RWPE2 (cell line): Measurements from ENCODE around the gene BICDL2.

ENCODE experiments used
- ATAC-seq: fragments of 200-7000 bp; cut with Tn5 transposase; 3 replicates; pipeline ENCODE4 v1.9.1; 2021; ENCODE audit warnings: low read depth
- DNase-seq: peaks from one replicate; pipeline ENCODE4 v3.0.0-alpha.2; 2020; ENCODE audit warnings: low spot score
- H3K27ac ChIP-seq: fragments of 450-650 bp; 2 replicates; pipeline ENCODE4 v1.5.1; 2017; ENCODE audit warnings: mild to moderate bottlenecking; ENCODE audit not compliant: poor library complexity, severe bottlenecking
- H3K27me3 ChIP-seq: fragments of 250-450 bp; sonication (Bioruptor Pico); 2 replicates; pipeline ENCODE4 v1.5.1; 2021; ENCODE audit warnings: mild to moderate bottlenecking, moderate library complexity; ENCODE audit not compliant: insufficient read depth, poor library complexity, severe bottlenecking
- H3K36me3 ChIP-seq: fragments of 250-450 bp; sonication (Bioruptor Pico); 2 replicates; pipeline ENCODE4 v1.5.1; 2020; ENCODE audit warnings: low read depth, mild to moderate bottlenecking, moderate library complexity
- H3K4me1 ChIP-seq: fragments of 250-450 bp; sonication (Bioruptor Pico); 2 replicates; pipeline ENCODE4 v1.5.1; 2021; ENCODE audit warnings: mild to moderate bottlenecking, moderate library complexity; ENCODE audit not compliant: insufficient read depth, poor library complexity, severe bottlenecking
- H3K4me3 ChIP-seq: fragments of 250-450 bp; sonication (Bioruptor Pico); 2 replicates; pipeline ENCODE4 v1.5.1; 2021; ENCODE audit warnings: mild to moderate bottlenecking, moderate library complexity; ENCODE audit not compliant: severe bottlenecking
- H3K9me3 ChIP-seq: fragments of 250-450 bp; sonication (Bioruptor Pico); 2 replicates; pipeline ENCODE4 v1.5.1; 2021; ENCODE audit warnings: mild to moderate bottlenecking, moderate library complexity; ENCODE audit not compliant: severe bottlenecking
- TF ChIP-seq, protein P1 (sequence below): fragments of 450-650 bp; IDR thresholded peaks from one replicate; pipeline ENCODE4 v1.5.1; 2017; ENCODE audit warnings: mild to moderate bottlenecking, moderate library complexity; ENCODE audit not compliant: poor library complexity, severe bottlenecking

BICDL2 gene

DNA sequence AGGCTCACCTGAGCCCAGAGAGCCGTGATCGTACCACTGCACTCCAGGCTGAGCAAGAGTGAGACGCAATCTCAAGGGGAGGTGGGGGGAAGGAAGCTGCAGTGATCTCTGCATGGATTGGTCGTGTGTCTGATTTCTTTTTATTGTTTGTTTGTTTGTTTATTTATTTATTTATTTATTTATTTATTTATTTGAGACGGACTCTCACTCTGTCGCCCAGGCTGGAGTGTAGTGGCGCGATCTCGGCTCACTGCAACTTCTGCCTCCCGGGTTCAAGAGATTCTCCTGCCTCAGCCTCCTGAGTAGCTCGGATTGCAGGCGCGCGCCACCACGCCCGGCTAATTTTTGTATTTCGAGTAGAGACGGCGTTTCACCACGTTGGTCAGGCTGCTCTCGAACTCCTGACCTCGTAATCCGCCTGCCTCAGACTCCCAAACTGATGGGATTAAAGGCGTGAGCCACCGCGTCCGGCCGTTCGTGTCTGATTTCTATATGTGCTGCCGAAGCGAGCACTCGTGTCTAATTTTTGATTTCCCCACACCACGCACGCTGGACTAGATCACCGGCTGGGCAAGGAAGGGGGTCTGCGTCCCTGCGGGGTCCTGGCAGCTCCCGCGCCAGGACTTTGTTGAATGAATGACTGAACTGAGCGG is 17.0 kb downstream of the BICDL2 start:
- Histone ChIP-seq H3K4me1 (peaks cover 7% of the 10 kb centered on the region), H3K27me3 (no peaks in the 10 kb centered on the region), H3K9me3 (no peaks in the 10 kb centered on the region), H3K4me3 (peak overlapping the region; percentile 89), H3K36me3 (peaks cover 26% of the 10 kb centered on the region), H3K27ac (peak overlapping the region; percentile 100)
- ATAC-seq: no peak
- DNase-seq: no peak
- TF ChIP-seq, protein P1, sequence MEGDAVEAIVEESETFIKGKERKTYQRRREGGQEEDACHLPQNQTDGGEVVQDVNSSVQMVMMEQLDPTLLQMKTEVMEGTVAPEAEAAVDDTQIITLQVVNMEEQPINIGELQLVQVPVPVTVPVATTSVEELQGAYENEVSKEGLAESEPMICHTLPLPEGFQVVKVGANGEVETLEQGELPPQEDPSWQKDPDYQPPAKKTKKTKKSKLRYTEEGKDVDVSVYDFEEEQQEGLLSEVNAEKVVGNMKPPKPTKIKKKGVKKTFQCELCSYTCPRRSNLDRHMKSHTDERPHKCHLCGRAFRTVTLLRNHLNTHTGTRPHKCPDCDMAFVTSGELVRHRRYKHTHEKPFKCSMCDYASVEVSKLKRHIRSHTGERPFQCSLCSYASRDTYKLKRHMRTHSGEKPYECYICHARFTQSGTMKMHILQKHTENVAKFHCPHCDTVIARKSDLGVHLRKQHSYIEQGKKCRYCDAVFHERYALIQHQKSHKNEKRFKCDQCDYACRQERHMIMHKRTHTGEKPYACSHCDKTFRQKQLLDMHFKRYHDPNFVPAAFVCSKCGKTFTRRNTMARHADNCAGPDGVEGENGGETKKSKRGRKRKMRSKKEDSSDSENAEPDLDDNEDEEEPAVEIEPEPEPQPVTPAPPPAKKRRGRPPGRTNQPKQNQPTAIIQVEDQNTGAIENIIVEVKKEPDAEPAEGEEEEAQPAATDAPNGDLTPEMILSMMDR: no peak

DNA sequence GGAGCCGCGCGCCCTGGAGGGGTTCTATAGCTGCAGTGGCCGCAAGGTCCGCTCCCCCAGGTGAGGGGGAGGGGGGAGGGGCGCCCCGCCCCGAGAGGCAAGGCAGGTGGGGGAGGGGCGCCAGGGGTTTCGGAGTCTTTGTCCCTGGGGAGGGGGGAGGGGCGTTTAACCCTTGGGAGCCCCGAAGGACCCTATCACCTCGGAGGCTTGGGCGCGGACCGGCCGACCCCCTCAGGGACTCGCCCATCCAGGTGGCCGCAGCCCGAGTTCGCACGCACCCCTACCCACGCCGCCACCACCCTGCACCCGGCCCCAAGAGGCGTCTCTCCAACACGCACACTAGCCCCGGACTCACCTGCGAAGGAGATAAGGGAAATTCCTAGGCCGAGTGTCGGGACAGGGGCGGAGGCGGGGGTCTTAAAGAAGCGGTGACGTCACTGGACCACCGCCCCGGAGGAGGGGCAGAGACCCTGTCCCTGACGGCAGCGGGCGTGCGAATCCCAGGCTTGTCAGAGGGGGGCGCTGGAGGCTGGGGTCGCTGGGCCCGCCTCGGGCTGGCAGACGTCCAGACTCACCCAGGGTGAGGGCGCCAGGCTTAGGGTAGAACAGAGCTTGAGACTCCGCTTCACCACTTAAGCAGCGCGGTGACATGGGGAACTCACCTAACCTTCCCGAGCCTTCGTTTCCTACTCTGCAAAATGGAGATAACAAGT is 18.8 kb downstream of the BICDL2 start, which contains the start of gene CLDN6:
Gene CLDN6 (minus strand): TSS at position 390 of the 713 bp plus-strand sequence. CDS start 2,162 bp downstream, outside the sequence.
- H3K4me1 ChIP-seq: peaks cover 9% of the 10 kb centered on the region
- ATAC-seq (no peak), DNase-seq (no peak)
- H3K27me3 ChIP-seq: no peaks in the 10 kb centered on the region
- TF ChIP-seq, protein P1: no peak
- H3K27ac ChIP-seq: no peak within 1 kb of the TSS
- H3K9me3 ChIP-seq: no peaks in the 10 kb centered on the region
- peaks cover 23% of the 10 kb centered on the region for H3K36me3 ChIP-seq
- no peak within 1 kb of the TSS for H3K4me3 ChIP-seq

DNA sequence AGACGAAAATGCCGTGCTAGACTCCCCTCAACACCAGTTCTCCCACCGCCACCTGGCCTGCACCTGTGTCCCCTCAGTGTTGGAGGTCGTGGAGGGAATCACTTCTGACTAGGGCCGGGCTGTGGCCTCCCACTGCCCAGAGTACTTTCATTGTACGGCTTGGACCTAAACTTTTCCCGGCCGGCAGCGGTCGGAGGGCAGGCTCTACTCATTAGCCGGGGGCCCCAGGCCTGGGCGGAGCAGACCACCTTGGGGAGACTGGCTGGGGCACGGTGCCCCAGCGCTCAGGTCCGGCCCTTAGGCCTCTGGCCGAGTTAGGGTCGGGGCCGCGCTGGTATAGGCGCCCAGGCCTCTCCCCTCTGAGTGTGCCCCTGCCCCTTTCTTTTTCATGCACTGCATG is 19.4 kb downstream of the BICDL2 start:
- peaks cover 17% of the 10 kb centered on the region for H3K36me3 ChIP-seq
- no peak overlapping the region for H3K4me3 ChIP-seq
- DNase-seq (no peak), ATAC-seq (no peak)
- H3K27me3 ChIP-seq: no peaks in the 10 kb centered on the region
- no peaks in the 10 kb centered on the region for H3K9me3 ChIP-seq
- TF ChIP-seq, protein P1: no peak
- H3K4me1 ChIP-seq: peaks cover 7% of the 10 kb centered on the region
- H3K27ac ChIP-seq: no peak overlapping the region

DNA sequence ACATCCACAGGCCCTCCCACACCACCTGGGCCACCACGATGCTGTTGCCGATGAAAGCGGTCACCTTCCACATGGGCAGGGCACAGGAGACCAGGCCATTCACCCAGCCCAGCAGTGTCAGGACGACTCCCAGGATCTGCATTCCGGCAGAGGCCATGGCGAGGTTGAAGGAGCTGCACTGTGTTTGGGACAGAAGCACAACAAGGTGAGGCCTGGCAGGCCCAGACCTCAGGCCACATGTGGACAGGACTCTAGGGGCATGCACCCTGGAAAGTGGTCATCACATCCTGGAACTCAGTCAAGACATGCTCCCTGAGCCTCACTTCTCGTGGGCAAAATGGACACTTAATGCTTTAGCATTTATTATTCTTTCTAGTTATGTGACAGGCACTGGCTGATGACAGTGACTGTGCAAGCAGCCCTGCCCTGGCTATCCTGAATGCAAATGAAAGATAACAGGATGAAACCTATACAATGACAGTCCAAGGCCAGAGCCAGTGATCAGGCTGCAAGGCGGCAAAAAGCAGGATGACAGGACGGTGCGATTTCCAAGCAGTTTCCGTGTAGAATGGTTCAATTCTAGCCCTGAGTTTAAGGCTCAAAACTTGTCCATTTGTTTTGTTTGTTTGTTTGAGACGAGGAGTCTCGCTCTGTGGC is 20.8 kb downstream of the BICDL2 start:
- peaks cover 7% of the 10 kb centered on the region for H3K4me1 ChIP-seq
- TF ChIP-seq, protein P1: no peak
- H3K9me3 ChIP-seq: no peaks in the 10 kb centered on the region
- DNase-seq (no peak), ATAC-seq (no peak)
- H3K36me3 ChIP-seq: peaks cover 4% of the 10 kb centered on the region; the same call in 1 of the 2 replicates
- no peaks in the 10 kb centered on the region for H3K27me3 ChIP-seq
- no peak overlapping the region for H3K27ac ChIP-seq
- H3K4me3 ChIP-seq: no peak overlapping the region
